Ishikawa (cell line): ENCODE data around the gene LETM1.
A peak's percentile ranks its signal among the peaks of the same experiment; 100 is the strongest.

Experiments used
- CEBPB ChIP-seq: IDR thresholded peaks from 2 replicates; pipeline ENCODE4 v1.6.1; 2012
- CREB1 ChIP-seq: IDR thresholded peaks from 2 replicates; pipeline ENCODE4 v1.6.1; 2012; ENCODE audit warnings: low read depth
- EGR1 ChIP-seq: IDR thresholded peaks from 2 replicates; pipeline ENCODE4 v1.6.1; 2012
- EP300 ChIP-seq: IDR thresholded peaks from 2 replicates; pipeline ENCODE4 v1.6.1; 2012; ENCODE audit warnings: borderline replicate concordance
- FOXM1 ChIP-seq: IDR thresholded peaks from 2 replicates; pipeline ENCODE4 v1.6.1; 2012; ENCODE audit warnings: low read depth, borderline replicate concordance
- MAX ChIP-seq: IDR thresholded peaks from 2 replicates; pipeline ENCODE4 v1.6.1; 2012
- NFIC ChIP-seq: IDR thresholded peaks from 2 replicates; pipeline ENCODE4 v1.6.1; 2012
- RAD21 ChIP-seq: IDR thresholded peaks from 2 replicates; pipeline ENCODE4 v1.6.1; 2012; ENCODE audit warnings: low read depth
- TAF1 ChIP-seq: IDR thresholded peaks from 2 replicates; pipeline ENCODE4 v1.6.1; 2012; ENCODE audit warnings: low read depth, mild to moderate bottlenecking
- TCF12 ChIP-seq: IDR thresholded peaks from 2 replicates; pipeline ENCODE4 v1.6.1; 2012; ENCODE audit warnings: low read depth
- TEAD4 ChIP-seq: IDR thresholded peaks from 2 replicates; pipeline ENCODE4 v1.6.1; 2012
- YY1 ChIP-seq: IDR thresholded peaks from 2 replicates; pipeline ENCODE4 v1.6.1; 2012; ENCODE audit warnings: low read depth
- ZBTB7A ChIP-seq: IDR thresholded peaks from 2 replicates; pipeline ENCODE4 v1.6.1; 2012; ENCODE audit warnings: low read depth
- TF ChIP-seq, protein P1 (sequence below): IDR thresholded peaks from 2 replicates; pipeline ENCODE4 v1.6.1; 2012
- TF ChIP-seq, protein P2 (sequence below): IDR thresholded peaks from 2 replicates; pipeline ENCODE4 v1.6.1; 2012; ENCODE audit warnings: low read depth, mild to moderate bottlenecking

LETM1 gene

DNA sequence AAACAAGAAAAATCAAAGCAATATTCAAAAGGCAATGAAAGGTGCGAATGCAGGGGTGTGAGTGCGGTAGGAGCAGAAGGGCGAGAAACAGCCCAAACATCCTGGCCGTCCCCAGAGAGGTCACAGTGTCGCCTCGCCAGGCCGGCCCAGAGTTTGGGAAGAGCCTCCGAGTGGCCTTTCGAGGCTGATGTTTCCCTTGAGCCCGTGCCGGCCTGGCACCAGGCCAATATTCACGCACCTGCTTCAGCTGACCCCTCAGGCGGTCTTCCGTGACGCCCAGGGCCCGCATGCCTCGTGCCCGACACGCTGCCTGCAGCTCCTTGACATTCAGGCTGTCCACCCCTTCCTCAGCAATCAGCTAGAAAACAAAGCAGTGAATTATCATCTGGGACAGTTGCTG is 30.6 kb downstream of the LETM1 start:
- TF ChIP-seq RAD21 (no peak), NFIC (peak; percentile 44), EGR1 (no peak), TEAD4 (no peak), TCF12 (no peak)
- TF ChIP-seq, protein P1, sequence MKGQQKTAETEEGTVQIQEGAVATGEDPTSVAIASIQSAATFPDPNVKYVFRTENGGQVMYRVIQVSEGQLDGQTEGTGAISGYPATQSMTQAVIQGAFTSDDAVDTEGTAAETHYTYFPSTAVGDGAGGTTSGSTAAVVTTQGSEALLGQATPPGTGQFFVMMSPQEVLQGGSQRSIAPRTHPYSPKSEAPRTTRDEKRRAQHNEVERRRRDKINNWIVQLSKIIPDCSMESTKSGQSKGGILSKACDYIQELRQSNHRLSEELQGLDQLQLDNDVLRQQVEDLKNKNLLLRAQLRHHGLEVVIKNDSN = no peak

DNA sequence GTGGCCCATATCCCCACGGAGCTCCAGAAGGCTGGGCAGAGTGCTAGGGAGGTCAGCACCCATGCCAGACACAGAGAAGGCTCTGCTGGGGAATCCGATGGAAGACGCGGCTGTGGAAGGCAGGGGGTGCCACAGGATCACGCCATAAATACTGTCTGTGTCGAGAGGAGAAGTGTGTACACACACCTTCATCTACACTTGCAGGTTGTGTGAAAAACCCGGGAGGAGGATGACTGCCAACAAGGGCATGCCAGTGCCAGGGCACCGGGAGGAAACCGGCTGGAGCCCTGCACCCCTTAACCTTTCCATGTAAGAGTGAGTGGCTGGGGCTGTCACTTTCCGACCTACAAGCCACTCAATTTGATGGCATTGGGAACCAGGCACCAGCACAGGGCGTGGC is 31.2 kb downstream of the LETM1 start:
- TF ChIP-seq TAF1 (no peak), EGR1 (no peak), TEAD4 (no peak), CREB1 (no peak), NFIC (no peak), TCF12 (no peak), CEBPB (no peak), YY1 (no peak), ZBTB7A (no peak), MAX (no peak), EP300 (no peak), FOXM1 (no peak)
- TF ChIP-seq, protein P2, sequence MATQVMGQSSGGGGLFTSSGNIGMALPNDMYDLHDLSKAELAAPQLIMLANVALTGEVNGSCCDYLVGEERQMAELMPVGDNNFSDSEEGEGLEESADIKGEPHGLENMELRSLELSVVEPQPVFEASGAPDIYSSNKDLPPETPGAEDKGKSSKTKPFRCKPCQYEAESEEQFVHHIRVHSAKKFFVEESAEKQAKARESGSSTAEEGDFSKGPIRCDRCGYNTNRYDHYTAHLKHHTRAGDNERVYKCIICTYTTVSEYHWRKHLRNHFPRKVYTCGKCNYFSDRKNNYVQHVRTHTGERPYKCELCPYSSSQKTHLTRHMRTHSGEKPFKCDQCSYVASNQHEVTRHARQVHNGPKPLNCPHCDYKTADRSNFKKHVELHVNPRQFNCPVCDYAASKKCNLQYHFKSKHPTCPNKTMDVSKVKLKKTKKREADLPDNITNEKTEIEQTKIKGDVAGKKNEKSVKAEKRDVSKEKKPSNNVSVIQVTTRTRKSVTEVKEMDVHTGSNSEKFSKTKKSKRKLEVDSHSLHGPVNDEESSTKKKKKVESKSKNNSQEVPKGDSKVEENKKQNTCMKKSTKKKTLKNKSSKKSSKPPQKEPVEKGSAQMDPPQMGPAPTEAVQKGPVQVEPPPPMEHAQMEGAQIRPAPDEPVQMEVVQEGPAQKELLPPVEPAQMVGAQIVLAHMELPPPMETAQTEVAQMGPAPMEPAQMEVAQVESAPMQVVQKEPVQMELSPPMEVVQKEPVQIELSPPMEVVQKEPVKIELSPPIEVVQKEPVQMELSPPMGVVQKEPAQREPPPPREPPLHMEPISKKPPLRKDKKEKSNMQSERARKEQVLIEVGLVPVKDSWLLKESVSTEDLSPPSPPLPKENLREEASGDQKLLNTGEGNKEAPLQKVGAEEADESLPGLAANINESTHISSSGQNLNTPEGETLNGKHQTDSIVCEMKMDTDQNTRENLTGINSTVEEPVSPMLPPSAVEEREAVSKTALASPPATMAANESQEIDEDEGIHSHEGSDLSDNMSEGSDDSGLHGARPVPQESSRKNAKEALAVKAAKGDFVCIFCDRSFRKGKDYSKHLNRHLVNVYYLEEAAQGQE = no peak

DNA sequence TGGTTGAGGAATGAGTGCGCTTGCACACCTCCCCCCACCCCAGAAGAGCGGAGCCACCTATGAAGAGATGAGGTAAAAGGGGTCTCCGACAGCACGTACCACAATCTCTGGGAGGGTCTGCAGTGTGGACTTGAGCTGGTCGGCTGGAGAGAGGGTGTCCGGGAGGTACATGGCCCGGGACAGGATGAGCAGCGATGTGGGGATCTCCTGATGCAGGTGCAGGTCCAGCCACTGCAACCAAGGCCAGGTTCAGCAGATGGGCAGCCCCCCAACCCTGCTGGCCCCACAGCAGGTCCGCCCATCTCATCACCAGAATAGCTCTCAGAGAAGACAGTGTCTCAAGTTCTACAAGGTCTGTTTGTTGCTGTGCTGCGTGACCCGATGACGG is 32.4 kb downstream of the LETM1 start:
- no peak for TF ChIP-seq EP300
- no peak for TF ChIP-seq NFIC
- TF ChIP-seq, protein P2 = no peak
- TF ChIP-seq TEAD4 = no peak
- TF ChIP-seq, protein P1 = no peak
- no peak for TF ChIP-seq RAD21
- TF ChIP-seq CREB1 = no peak
- no peak for TF ChIP-seq EGR1
- TF ChIP-seq TAF1 = no peak

DNA sequence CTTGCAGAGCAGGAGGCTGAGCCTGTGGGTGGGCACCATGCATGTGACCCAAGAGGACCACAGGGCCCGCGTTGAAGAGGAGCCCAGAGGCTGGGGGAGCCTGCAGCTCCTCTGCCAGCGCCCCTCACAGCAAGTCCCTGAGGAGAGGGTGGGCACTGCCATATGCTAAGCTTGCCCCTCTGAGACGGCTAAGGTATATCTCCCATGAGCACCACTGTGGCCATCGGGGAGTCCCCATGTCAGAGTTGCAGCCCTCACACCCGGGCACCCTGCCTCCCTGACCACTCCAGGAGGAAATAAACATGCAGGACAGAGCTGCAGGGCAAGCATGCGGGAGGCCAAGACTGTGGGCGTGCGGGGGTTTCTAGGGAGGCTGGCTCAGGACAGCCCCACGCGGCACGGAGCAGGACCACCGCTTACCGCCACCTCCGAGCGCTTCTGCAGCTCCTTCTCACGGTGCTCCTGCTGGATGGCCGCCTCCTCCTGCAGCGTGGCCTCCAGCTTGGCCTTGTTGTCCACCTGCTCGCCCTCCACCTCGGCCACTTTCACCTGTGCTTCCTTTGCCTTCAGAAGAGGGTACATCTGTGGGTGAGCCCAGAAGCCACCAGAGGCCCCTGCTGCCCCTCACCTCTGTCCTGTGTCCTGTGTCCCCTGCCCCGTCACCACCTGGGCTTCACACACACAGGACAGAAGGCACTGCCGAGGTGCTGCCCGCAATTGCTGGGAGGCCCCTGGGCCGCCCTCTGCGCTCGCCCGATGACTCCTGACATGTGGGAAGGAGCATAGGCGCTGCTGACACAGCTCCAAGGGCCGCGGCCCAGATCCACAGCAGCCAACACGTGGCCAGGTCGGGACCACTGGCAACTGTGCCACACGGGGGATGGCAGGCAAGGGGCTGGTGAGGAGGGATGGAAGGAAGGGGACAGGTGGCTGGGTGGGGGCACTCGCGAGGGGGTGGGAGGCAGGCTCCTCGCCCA is 33.1 kb downstream of the LETM1 start:
- TF ChIP-seq, protein P2 = no peak
- TF ChIP-seq MAX (no peak), ZBTB7A (no peak), EP300 (no peak), CREB1 (no peak)
